Upper lobe of left lung (tissue), 4 donors: ENCODE results near the gene NIM1K.

ENCODE experiments used
- EP300 ChIP-seq, 4 donors: sonication (generic); formaldehyde crosslinking; IDR thresholded peaks; one replicate each; pipeline ENCODE4 v1.5.1; 2017; ENCODE audit warnings: antibody characterized with exemption in 4 of 4, control low read depth in 2 of 4
- POLR2A ChIP-seq, 4 donors: fragments of 450-650 bp; IDR thresholded peaks; one replicate each; pipeline ENCODE4 v1.5.1; 2016 to 2017; ENCODE audit warnings: antibody characterized with exemption in 4 of 4, mild to moderate bottlenecking in 2 of 4
- POLR2AphosphoS5 ChIP-seq, 2 donors: sonication (generic); formaldehyde crosslinking; IDR thresholded peaks; one replicate each; pipeline ENCODE4 v1.5.1; 2017; ENCODE audit warnings: antibody characterized with exemption in 2 of 2

DNA sequence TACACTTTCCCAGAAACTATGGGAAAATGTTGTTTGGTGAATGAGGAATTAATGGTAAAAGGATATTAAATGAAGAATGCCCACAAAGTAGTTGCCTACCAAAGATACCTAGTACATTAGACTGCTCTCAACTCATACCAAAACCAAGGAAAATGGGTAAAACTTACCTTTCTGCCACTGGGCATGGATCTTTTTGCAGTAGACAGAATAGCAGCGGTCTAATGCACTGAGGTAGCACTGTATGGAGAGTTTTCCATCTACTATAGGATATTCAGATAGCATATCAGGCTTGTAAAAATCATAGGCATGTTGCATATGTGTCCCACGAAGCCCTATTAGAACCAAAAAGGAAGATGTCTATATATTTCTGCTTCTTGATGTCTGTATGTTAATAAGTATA is 104.8 kb downstream of the NIM1K start:
- no peak for TF ChIP-seq POLR2AphosphoS5 (IDR thresholded peaks at IDR 0.05)
- no peak for TF ChIP-seq POLR2A (IDR thresholded peaks at IDR 0.05)
- no peak for TF ChIP-seq EP300 (IDR thresholded peaks at IDR 0.05)
